Fibroblast of lung (primary cell): ENCODE measurements around the gene SPINDOC. TPM values are rescaled to one million over a fixed set of nuclear protein-coding genes. Genes with fewer than 3 reads are reported as not detected.

Experiments
- DNase-seq, 2 donors: peaks; one replicate each; pipeline versions ENCODE4 v3.0.0 to v3.0.0-alpha.2; 2010; ENCODE audit warnings: low read depth in 2 of 2
- H2AFZ ChIP-seq: 2 replicates; pipeline ENCODE4 v1.5.1; 2012; ENCODE audit warnings: low read length, control low read depth, inconsistent platforms
- H3K27ac ChIP-seq: 2 replicates; pipeline ENCODE4 v1.5.1; 2011; ENCODE audit warnings: low read length, control low read depth; ENCODE audit not compliant: insufficient read depth
- H3K27me3 ChIP-seq: 2 replicates; pipeline ENCODE4 v1.5.1; 2011; ENCODE audit warnings: mild to moderate bottlenecking, low read length; ENCODE audit not compliant: control insufficient read depth, insufficient read depth
- H3K36me3 ChIP-seq: 2 replicates; pipeline ENCODE4 v1.5.1; 2011; ENCODE audit warnings: low read length; ENCODE audit not compliant: control insufficient read depth, insufficient read depth
- H3K4me1 ChIP-seq: 2 replicates; pipeline ENCODE4 v1.5.1; 2011; ENCODE audit warnings: low read length; ENCODE audit not compliant: control insufficient read depth, insufficient read depth; ENCODE audit errors: extremely low read depth
- H3K4me2 ChIP-seq: 2 replicates; pipeline ENCODE4 v1.5.1; 2011; ENCODE audit warnings: low read length, control low read depth; ENCODE audit not compliant: insufficient read depth; ENCODE audit errors: extremely low read depth
- H3K4me3 ChIP-seq, 4 experiments: fragments of 200-600 bp in 1 of 4; sonication (generic) in 1 of 4; replicated peaks in 1 of 4; 2 replicates each; pipeline ENCODE4 v1.5.1; 2011 to 2016; ENCODE audit warnings: low read length in 4 of 4, low read depth in 3 of 4, mild to moderate bottlenecking in 3 of 4, control low read depth in 2 of 4, inconsistent platforms in 1 of 4, mixed read lengths in 1 of 4; ENCODE audit not compliant: insufficient read depth in 1 of 4; ENCODE audit errors: control extremely low read depth in 1 of 4
- H3K79me2 ChIP-seq: 2 replicates; pipeline ENCODE4 v1.5.1; 2012; ENCODE audit warnings: mild to moderate bottlenecking, low read length, inconsistent platforms; ENCODE audit not compliant: control insufficient read depth, insufficient read depth
- H3K9ac ChIP-seq: 2 replicates; pipeline ENCODE4 v1.5.1; 2011; ENCODE audit warnings: mild to moderate bottlenecking, low read length, control low read depth; ENCODE audit not compliant: insufficient read depth
- H3K9me3 ChIP-seq: 2 replicates; pipeline ENCODE4 v1.5.1; 2012; ENCODE audit warnings: low read depth, low read length; ENCODE audit not compliant: control insufficient read depth, insufficient read depth
- H4K20me1 ChIP-seq: 2 replicates; pipeline ENCODE4 v1.5.1; 2011; ENCODE audit warnings: low read length; ENCODE audit not compliant: control insufficient read depth, insufficient read depth; ENCODE audit errors: extremely low read depth
- CTCF ChIP-seq, 2 donors: IDR thresholded peaks in 1 of 2; conservative IDR thresholded peaks in 1 of 2; 1 replicate in 1 of 2; 2 replicates in 1 of 2; pipeline ENCODE4 v1.5.1; 2011 to 2012; ENCODE audit warnings: low read length in 2 of 2, control low read depth in 1 of 2, inconsistent platforms in 1 of 2, low read depth in 1 of 2, mild to moderate bottlenecking in 1 of 2
- EZH2 ChIP-seq: IDR thresholded peaks from 2 replicates; pipeline ENCODE4 v1.5.1; 2012; ENCODE audit warnings: low read length, control low read depth, mild to moderate bottlenecking; ENCODE audit errors: missing control alignments
- polyA plus RNA-seq, 2 donors: library from polyadenylated mRNA; depleted of rRNA in 1 of 2; stranded (reverse) in 1 of 2; unstranded in 1 of 2; fragments of >200 nt; gene quantifications; 2 replicates each; pipeline ENCODE4 v1.2.1, GENCODE V29; 2011 to 2012; ENCODE audit warnings: missing spikeins in 1 of 2
- total RNA-seq: library from RNA; depleted of rRNA; stranded (reverse); fragments of >200 nt; gene quantifications from 2 replicates; pipeline ENCODE4 v1.2.1, GENCODE V29; 2014

SPINDOC gene
- total and polyA plus RNA-seq, 2 donors (not counting 1 experiment from before 2014, with no cell fraction given): 10.7 to 10.9 TPM

GRCh38 chr11:63783925-63784592 lies 29.2 kb upstream of the SPINDOC start:
- H2AFZ ChIP-seq: no peak overlapping the region
- H3K27me3 ChIP-seq: no peaks in the 10 kb centered on the region
- no peaks in the 10 kb centered on the region for H3K36me3 ChIP-seq
- H3K4me1 ChIP-seq: no peaks in the 10 kb centered on the region
- TF ChIP-seq CTCF (conservative IDR thresholded peaks at IDR 0.05 in 1 of 2, IDR thresholded peaks at IDR 0.05 in 1 of 2; ENCODE audit: low read depth in 1 of 2, low read length in 2 of 2): no peak
- no peak for TF ChIP-seq EZH2
- no peak overlapping the region for H3K27ac ChIP-seq
- no peaks in the 10 kb centered on the region for H4K20me1 ChIP-seq
- no peaks in the 10 kb centered on the region for H3K79me2 ChIP-seq
- H3K9ac ChIP-seq: no peak overlapping the region
- H3K4me2 ChIP-seq: no peak overlapping the region
- H3K9me3 ChIP-seq: no peaks in the 10 kb centered on the region
- no peak overlapping the region for H3K4me3 ChIP-seq
- no peak for DNase-seq

GRCh38 chr11:63785823-63786222 lies 27.4 kb upstream of the SPINDOC start:
- Histone ChIP-seq H3K27ac (no peak overlapping the region), H4K20me1 (no peaks in the 10 kb centered on the region), H2AFZ (no peak overlapping the region), H3K4me1 (no peaks in the 10 kb centered on the region), H3K27me3 (no peaks in the 10 kb centered on the region), H3K36me3 (no peaks in the 10 kb centered on the region), H3K4me3 (no peak overlapping the region), H3K79me2 (no peaks in the 10 kb centered on the region), H3K9ac (no peak overlapping the region), H3K9me3 (no peaks in the 10 kb centered on the region), H3K4me2 (no peak overlapping the region)
- TF ChIP-seq CTCF (conservative IDR thresholded peaks at IDR 0.05 in 1 of 2, IDR thresholded peaks at IDR 0.05 in 1 of 2; ENCODE audit: low read depth in 1 of 2, low read length in 2 of 2) (no peak), EZH2 (no peak)
- no peak for DNase-seq

GRCh38 chr11:63791495-63792167 lies 21.6 kb upstream of the SPINDOC start:
- Histone ChIP-seq H3K9ac (no peak overlapping the region), H3K4me1 (no peaks in the 10 kb centered on the region), H3K4me2 (no peak overlapping the region), H3K9me3 (no peaks in the 10 kb centered on the region), H2AFZ (no peak overlapping the region), H3K27me3 (no peaks in the 10 kb centered on the region), H4K20me1 (no peaks in the 10 kb centered on the region), H3K4me3 (no peak overlapping the region), H3K79me2 (no peaks in the 10 kb centered on the region), H3K36me3 (no peaks in the 10 kb centered on the region), H3K27ac (no peak overlapping the region)
- TF ChIP-seq CTCF (conservative IDR thresholded peaks at IDR 0.05 in 1 of 2, IDR thresholded peaks at IDR 0.05 in 1 of 2; ENCODE audit: low read depth in 1 of 2, low read length in 2 of 2) (no peak), EZH2 (no peak)
- DNase-seq: peak in 1 of 2 donors; percentile 29
